Eye (tissue), 1 donor: ENCODE measurements around the gene KATNA1.
"Not testable (repeated sequence)": the region's sequence is repeated elsewhere in the genome, so short reads cannot be mapped to it uniquely, and the experiment has no call there.

ENCODE experiments used
- DNase-seq: peaks from one replicate; pipeline ENCODE4 v3.0.0-alpha.2; 2015

The KATNA1 gene

GRCh38 chr6:149648148-149649145, at the start of gene KATNA1:
TSS of gene KATNA1 (minus strand) at chr6:149648714. CDS start at chr6:149638547, 10,167 bp downstream.
- peak; percentile 92 for DNase-seq

GRCh38 chr6:149698175-149698574, 49.7 kb upstream of the KATNA1 start:
- DNase-seq, result no peak

- DNase-seq, result no peak
Observed at GRCh38 chr6:149696901-149697300, 48.4 kb upstream of the KATNA1 start.

GRCh38 chr6:149694921-149695320, 46.4 kb upstream of the KATNA1 start:
- DNase-seq, result peak; percentile 26

- DNase-seq, result no peak
Observed at GRCh38 chr6:149691201-149691600, 42.7 kb upstream of the KATNA1 start.

GRCh38 chr6:149686230-149686629, 37.7 kb upstream of the KATNA1 start:
- DNase-seq, result no peak

- peak; percentile 40 for DNase-seq
Observed at GRCh38 chr6:149683256-149683859, 34.8 kb upstream of the KATNA1 start.

GRCh38 chr6:149681845-149682244, 33.3 kb upstream of the KATNA1 start:
- not testable (repeated sequence) for DNase-seq

GRCh38 chr6:149681209-149681608, 32.7 kb upstream of the KATNA1 start:
- no peak for DNase-seq

GRCh38 chr6:149680503-149680902, 32.0 kb upstream of the KATNA1 start:
- DNase-seq, result no peak

- not testable (repeated sequence) for DNase-seq
Observed at GRCh38 chr6:149672265-149672664, 23.8 kb upstream of the KATNA1 start.

GRCh38 chr6:149660028-149660427, 11.5 kb upstream of the KATNA1 start:
- no peak for DNase-seq

GRCh38 chr6:149657441-149657840, 8.9 kb upstream of the KATNA1 start:
- DNase-seq, result no peak

GRCh38 chr6:149651056-149651455, 2.5 kb upstream of the KATNA1 start:
- DNase-seq, result no peak

- DNase-seq, result no peak
Observed at GRCh38 chr6:149646599-149646998, 1.9 kb downstream of the KATNA1 start.

GRCh38 chr6:149642829-149643580, 5.5 kb downstream of the KATNA1 start:
- no peak for DNase-seq

GRCh38 chr6:149636124-149636523, 12.4 kb downstream of the KATNA1 start:
- DNase-seq, result peak; percentile 13

GRCh38 chr6:149634315-149634714, 14.2 kb downstream of the KATNA1 start:
- no peak for DNase-seq

GRCh38 chr6:149628875-149629510, 19.5 kb downstream of the KATNA1 start:
- DNase-seq, result no peak

GRCh38 chr6:149627672-149628071, 20.8 kb downstream of the KATNA1 start:
- DNase-seq, result no peak

GRCh38 chr6:149615805-149616204, 32.7 kb downstream of the KATNA1 start:
- no peak for DNase-seq

- DNase-seq, result no peak
Observed at GRCh38 chr6:149614337-149614736, 34.2 kb downstream of the KATNA1 start.
